GM21737 (cell line): ENCODE measurements around the gene ASCL2.

Source experiments
- ATAC-seq: cut with Tn5 transposase; IDR thresholded peaks from one replicate; pipeline ENCODE4 v1.9.1; 2021; ENCODE audit warnings: mild to moderate bottlenecking, moderate library complexity; ENCODE audit not compliant: unreplicated experiment

ASCL2 gene

DNA sequence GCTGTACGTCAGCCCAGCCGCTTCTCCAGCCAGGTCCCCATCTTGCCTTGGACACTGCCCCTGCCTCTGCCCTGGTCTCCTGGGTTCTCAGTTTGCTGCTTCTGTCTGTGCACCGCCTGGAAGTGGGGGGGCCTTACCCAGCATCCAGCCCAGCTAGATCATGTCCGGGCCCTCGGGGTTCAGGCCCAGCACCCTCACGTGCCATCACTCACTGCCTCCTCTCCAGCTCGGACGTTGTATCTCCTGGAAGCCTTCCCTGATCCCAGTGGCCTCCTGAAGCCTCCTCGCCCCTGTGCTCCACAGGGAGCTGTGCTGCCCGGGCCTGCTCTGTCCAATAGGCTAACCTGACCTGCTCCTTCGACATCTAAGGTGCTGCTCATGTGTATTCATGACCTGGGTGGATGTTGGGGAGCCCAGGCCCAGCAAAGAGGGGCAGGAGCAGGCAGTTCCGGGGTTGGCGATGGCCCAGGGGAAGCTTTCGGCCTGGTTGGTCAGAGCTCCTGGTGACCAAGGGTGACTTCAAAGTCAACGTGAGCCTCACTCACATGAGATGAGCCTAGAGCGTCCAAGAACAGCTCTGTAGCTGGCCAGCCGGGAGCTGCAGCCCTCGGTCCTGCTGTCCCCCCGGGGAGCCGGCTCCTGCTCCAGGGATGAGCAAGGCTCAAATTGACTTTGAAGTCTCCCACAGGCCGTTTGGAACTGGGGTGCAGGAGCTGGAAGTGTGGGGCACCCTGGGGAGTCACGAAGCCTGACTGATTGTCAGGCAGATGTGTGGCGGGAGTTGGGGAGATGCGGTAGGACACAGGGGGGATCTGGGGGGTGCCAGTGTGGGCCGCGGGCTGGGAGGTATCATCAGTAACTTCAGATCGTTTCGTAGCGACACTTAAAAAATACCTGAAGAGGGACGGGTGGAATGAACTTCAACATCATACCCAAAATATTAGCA, 5.2 kb upstream of the ASCL2 start:
- no peak for ATAC-seq

DNA sequence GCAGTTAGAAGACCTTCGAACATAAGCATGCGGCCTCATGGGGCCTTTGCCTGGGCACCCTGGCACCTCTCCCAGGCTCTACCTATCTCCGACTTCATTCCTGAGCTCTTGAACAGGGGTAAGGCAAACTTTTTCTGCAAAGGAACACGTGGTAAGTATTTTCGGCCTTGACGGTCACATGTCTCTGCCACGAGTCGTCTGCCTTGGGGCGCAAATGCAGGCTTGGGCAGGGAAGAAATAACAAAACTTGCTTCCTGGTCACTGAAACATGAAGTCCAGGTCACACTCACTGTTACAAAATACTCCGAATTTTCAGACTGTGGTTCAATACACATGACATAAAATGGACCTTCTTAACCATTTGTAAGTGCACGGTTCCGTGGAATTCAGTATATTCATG, 3.4 kb upstream of the ASCL2 start:
- ATAC-seq = no peak

DNA sequence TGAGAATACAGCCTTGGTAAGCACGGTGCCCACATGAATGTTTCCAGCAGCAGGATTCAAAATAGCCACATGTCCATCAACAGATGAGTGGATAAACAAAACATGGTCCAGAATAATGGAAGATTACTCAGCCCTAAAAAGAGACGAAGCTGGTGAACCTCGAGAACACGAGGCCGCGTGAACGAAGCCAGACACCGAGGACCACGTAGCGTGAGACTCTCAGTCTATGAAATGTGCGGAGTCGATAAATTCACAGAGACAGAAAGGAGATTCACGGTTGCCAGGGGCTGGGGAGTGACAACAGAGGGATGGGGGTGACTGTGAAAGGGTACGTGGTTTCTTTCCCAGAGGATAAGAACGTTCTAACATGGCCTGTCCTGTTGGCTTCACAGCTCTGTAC, 2.9 kb upstream of the ASCL2 start:
- no peak for ATAC-seq

DNA sequence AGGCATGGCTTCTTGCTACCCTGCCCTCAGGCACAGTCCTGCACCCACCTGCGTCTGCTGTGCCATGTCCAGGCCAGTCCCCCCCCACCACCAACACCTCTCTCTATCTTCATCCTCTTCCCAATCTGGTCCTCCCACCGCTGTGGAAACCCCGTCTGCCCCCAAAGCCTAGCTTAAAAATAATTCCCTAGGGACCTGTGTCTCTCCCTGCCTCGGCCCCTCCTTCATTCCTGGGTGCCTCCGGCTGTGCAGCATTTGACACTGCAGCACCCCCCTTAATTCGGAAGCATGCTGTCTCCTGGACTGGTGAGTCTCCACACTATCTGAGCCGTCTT, 2.5 kb upstream of the ASCL2 start:
- ATAC-seq = no peak

DNA sequence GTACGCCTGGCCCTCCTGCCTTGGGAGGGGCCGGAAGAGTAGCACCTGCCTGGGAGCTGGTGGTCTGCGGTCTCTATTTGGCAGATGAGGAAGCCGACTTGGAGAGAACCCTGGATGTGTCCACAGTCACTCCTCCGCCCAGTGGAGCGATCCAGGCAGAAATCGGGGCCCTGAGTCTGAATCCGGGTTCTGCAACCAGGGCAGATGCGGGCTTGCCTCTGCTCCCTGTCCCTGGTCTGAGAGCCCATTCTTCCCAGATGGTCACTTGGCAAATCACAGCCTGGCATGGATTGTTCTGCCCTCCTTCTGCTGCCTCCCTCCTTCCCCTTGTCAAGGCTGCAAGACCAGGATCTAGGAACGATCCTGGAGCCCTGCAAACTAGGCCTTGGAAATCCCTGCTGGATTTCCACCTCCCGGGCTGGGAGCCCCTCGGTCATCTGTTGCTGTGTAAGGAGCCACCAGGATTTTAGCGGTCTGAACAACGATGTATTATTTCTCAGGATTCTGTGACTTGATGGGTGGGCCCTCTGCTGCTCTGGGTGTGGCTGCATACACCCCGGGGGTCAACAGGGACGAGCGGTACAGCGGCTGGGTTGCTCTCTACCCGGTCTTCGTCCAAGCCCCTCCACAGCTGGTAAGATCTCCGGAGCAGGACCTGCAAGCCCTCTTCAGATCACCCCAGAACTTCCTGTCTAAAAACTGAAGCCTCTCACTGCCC, 2.0 kb upstream of the ASCL2 start:
- ATAC-seq = no peak

DNA sequence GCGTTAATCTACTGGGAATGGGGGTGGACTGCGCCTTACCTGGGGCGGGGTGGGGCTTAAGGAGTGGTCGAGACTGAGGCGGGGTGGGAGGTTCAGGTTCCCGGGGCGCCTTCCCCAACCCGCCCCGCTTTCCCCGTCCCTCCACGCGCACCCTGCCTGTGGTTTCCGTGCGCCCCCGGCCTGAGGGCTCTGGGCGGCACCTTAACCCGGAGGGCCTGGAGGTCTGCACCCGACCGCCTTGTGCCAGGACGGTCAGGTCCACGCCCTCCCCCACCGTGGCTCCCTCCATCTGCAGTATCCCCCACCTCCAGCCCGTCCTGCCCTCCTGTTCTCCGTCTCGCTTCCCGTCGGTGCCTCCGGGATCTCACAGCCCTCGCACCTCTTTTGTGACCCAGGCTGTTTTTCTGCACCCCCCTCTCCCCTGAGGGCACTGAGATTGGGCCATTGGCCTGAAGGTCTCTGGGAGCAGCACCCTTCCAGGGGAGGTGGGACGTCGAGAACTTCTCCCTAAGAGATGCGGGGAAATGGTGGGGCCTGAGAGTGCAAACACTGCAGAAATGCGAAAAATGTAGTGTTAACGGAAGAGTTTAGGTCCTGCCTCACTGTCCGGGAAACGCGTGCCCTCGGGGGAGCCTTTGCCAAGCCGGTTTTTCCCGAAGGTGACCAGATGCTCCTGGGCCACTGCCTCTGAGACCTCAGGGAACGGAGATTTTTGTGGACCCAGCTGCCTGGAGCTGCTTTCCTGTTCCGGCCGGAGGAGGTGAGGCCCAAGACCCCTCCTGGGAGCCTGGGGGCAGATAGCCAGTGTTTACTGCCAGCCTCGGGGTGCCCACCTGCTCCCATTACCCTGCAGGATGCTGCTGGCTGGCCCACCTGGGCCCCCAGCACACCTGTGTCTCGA, 1.2 kb upstream of the ASCL2 start:
- ATAC-seq = no peak

DNA sequence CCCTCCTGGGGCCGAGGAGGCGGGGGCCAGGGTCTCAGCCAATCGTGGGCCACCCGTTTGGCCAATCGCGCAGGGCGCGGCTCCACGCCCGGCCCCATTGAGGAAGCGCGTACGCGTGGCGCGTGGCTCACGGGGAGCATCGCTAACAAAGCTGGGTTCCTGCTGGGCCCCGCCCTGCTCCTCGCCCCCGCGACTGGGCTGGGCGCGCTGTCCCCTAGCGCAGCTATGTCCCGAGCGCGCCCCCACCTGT, 614 bp upstream of the ASCL2 start:
- ATAC-seq = no peak

DNA sequence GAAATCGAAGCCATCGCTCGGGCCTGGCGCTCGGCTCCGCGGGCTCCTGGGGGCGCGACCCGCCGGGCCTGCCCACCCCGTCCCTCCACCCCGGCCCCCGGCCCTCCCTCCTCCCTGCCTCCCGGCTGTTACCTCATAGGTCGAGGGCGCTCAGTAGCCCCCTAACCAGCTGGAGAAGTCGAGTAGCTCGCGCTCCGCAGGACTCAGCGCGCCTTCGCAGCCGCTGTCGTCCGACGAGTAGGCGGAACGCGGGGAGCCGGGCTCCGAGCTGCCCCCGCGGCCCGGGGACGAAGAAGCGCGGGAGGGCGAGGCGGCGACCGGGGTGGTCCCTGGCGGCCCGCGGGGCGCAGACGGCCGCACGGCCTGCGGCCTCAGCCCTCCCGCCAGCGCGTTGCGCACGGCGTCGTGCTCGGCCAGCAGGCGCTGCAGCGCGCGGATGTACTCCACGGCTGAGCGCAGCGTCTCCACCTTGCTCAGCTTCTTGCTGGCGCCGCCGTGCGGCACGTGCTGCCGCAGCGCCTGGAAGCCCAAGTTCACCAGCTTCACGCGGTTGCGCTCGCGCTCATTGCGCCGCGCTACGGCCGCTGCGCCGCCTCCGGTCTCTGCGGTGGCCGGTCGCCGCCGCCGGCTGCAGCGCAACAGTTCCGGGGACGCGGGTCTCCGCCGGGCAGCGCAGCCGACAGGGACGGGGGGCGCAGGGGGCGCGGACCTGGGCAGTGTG, 627 bp downstream of the ASCL2 start:
- no peak for ATAC-seq

DNA sequence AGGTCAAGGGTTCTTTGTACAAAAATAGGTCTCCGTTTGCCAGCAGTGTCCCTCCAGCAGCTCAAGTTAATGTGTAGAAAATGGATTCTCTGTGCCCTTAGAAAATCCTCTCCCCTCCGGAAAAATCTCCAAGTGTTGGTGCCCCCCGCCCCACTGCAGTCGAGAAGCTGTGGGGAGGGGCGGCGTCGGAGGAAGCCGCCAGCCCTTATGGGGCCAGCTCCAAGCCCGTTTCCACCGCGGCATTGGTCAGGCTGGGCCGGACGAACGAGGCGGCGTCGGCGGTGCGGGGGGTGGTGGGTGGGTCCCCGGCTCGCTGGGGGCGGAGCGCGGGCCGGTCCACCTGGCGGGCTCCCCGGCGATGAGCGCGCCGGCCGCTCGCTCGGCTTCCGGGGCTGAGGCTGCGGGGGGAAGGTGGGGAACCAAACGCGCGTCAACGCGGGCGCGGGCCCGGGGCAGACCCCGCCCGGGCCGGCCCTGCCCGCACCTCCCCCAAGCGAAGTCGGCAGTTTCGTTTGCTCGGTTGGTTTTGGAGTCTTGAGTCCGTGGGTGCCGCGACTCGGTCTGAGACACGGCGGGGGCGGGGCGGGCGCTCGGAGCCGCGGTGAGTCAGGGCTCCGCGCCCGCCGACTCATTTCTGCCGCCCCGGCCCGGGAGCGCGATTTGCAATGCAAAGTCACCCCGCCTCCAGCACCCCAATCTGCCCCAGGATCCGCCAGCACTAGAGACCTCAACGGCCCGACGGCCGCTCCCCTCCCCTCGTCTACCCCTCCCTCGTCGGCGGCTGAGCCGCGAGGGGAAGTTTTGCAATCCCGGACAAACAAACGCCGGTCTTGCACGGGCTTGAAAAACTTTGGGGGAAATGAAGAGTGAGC, 1.4 kb downstream of the ASCL2 start:
- ATAC-seq = no peak

DNA sequence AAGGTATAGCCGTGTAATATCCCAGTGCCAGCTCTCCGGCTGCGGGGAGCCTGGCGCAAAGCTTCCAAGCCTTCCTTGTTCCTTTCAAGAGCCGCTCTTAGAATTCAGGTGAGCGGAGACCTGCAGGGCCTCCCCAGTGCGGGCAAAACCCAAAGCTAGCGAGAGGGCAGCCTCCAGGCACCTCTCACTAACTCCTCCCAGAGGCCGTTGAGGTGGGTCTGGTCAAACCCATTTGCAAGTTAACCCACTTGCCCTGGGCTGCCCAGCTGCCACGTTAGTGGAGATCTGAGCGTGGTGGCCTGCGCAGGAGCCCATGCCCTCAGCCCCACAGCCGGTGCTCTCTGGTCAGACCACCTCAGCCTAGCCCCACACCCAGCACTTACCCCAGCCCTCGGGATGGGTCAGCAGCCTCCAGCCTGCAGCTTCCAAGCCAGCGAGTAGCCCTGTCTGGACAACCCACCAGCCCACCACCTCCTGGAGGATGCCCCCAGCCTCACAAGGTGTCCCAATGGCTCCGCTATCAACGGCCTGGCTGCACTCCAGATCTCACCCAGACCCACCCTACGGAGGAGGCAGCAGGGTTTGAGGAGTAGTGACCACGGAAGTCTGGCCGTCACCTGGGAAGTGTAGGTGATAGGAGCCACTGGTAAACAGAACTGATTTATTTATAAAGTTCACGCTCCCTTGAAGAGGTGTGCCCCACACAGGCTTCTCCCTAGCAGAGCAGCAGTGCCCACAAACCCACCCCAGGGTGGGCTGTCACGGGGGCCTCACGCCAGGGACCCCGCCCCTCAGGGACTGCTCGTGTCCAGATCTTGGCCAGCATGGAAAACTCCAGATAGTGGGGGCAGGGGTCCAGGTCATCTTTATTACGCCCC, 2.3 kb downstream of the ASCL2 start:
- ATAC-seq = no peak

DNA sequence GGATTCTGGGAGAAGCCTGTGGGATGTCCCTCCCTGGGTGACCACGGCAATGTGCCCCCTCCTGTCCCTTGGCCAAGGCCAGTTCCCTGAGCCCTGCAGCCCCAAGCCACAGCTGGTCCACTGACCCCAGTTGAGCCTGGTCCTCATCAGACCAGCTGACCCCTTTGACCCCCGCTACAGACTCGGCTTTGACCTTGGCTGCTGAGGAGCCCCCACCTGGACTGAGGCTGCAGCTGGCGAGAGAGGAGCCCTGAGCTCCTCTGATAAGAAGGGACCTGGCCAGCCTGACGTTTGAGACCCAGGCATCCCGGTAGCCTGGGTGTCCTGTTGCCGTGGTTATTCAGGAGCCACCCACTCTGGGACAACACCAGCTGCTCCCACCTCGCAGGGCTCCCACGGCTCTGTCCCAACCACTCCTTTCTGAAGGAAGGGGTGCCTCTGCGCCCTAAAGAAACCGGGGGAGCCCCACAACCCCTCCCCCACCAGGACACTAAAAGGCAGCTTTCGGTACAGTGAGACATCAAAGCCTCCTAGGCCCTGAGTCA, 3.0 kb downstream of the ASCL2 start:
- no peak for ATAC-seq

DNA sequence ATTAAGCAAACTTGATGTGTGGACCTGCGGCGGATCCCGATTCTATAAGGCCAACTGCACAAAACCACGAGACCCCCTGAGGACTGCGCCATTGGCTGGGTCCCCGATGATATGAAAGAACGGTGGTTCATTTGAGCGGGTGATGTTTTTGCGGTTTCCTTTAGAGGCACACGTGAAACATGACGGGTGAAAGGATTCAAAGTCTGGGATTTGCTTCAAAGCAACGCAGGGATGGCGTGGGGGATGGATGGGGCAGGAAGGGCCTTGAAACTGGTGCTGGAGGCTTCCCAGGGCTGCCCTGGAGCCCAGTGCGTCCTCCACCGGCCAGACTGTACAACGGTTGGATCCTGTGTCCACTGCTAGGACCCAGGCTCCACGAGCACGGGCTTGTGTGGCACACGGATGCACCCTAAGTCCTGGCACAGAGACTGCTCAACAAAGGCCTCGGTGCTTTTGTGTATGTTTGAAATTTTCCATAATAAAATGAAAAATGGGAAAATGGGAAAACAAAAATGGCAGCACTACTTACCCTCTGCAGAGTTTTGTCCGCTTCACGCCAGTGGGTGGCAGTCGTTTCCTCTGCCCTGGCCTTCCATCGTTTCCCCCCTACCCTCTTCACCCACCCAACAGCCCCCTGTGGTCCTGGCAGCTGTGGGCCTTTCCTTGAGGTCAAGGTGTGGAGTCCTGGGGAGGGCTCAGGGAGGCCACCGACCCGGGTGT, 3.6 kb downstream of the ASCL2 start:
- no peak for ATAC-seq

DNA sequence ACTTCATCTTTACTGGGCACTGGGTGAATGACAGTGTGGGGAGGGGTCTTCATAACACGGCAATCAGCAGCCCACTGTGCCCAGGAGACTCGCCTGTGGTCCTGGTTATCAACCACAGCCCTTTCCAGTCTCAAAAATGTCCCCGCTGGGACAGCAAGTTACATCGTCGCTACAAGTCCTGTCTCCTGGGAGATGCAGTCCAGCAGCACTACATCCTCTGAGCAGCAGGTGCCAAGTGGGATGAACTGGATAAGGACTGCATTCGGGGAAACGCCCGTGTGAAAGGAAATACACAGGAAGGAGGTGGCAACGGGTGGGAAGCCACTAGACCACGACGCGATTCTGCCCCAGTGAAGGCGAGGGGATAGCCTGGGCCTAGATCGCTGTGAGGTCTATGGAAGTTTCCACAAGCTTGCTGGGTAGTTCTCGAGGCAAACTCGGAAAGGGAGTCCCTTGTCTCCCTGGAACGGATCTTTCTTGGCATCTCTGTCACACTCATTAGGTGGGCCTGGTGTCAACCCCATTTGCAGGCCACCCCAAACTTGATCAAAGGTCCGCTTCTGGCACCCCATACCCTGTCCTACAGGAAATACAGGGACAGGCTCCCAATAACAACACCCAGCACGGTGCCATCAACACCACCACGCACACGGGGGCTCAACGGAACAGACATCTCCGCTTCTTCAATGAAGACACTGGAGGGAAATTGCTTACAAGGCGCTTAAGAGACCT, 4.4 kb downstream of the ASCL2 start:
- no peak for ATAC-seq

DNA sequence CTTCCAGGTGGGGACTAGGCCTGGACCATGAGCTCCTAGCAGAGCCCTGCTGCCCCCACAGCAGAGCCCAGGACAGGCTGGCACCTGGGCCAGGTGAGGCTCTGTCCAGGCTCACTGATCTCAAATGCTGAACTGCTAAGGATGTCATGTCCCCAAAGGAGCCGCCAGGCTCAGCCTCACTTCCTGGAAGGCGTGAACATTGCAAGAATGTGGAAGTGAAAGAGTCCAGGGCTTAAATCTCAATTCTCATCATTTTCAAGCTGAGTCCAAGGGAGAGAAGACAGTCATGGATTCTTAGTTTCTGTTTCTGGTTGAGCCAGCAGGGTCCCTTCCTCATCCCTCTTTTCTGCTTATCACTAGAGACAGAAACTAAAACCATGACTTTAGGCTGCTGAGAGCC, 5.0 kb downstream of the ASCL2 start:
- no peak for ATAC-seq

DNA sequence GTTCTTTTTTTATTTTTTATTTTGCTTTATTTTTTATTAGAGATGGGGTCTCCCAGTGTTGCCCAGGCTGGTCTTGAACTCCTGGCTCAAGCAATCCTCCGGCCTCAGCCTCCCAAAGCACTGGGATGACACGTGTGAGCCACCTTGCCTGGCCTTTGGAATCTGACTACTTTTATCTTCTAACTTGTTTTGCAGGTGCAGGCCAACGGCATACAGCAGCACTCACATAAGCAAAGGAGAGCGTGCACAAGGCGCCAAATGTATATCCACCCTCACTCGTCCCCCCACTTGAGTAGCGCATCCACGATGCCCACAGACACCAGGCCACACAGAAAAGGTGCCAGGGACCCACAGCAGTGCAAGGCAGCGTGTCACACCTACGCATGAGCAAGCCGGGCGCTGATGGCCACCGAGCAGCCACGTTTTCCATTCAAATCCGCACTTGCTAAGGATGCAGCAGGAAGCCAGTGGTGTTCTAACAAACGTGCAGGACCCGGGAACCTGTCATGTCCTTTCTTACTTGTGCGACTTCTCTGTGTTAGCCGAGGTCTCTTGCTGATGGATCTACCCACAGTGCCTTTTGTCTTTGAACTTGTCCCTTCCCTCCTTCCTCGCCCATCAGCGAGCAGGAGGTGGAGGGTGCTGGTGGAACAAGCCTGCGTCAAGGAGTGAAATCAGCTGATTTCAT, 5.9 kb downstream of the ASCL2 start:
- ATAC-seq = no peak

DNA sequence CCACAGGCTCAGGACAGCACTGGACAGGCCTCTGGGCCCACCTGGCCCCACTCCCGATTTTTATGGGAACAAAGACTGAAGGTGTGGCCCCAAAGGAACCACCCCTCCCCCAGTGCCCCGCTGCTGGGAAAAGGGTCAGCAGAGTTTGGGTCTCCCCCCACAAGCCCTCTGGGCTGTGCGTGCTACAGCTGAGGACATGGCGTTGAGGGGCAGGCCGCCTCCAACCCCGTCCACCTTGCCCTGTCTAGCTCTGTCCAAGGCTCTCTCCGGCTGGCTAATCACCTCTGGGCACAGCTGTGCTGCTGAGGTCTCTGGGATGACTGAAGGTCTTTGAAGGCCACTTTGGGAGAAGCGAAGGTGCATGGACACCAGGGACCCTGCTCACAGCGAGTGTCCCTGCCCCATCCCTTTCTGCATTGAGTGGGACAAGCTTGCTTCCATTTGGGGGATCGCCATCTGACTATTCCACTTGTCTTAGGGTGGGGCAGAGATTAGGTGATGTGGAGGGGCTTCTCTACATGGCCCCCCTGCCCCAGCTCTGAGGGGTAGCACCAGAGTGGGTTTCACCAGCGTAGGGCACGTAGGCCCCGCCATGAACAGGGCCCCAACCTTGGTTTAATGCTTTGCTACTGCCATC, 6.5 kb downstream of the ASCL2 start:
- no peak for ATAC-seq
